ENCODE data around the gene AKAP13. TPM values are rescaled to one million over a fixed set of nuclear protein-coding genes. Genes with fewer than 3 reads are reported as not detected.

Gene AKAP13
- total RNA-seq, 1 experiment from 2014 or later, result 54.5 TPM

- DNase-seq (ENCODE audit: low spot score), result no peak
- Histone ChIP-seq H3K4me3 (ENCODE audit: low read depth, low read length, poor library complexity, severe bottlenecking) (no peak overlapping the region), H3K9me3 (ENCODE audit: low read depth, low read length, poor library complexity, severe bottlenecking) (no peaks in the 10 kb centered on the region), H3K36me3 (ENCODE audit: insufficient read depth, low read length, poor library complexity, severe bottlenecking) (peaks cover 32% of the 10 kb centered on the region), H3K27me3 (replicated peaks; ENCODE audit: insufficient read depth, low read depth, low read length, poor library complexity) (no peaks in the 10 kb centered on the region), H3K4me1 (ENCODE audit: insufficient read depth, low read length, poor library complexity, severe bottlenecking) (no peaks in the 10 kb centered on the region), H3K27ac (ENCODE audit: low read depth, low read length, poor library complexity, severe bottlenecking) (no peak overlapping the region)
- BruUV-seq (replicated peaks), result no TSS peak
- ChIA-PET POLR2A (ENCODE audit: low non-redundant PET) (no interaction called here), CTCF (no interaction called here)
- TF ChIP-seq CTCF (conservative IDR thresholded peaks at IDR 0.05; ENCODE audit: low read depth, low read length) (no peak), EZH2 (IDR thresholded peaks at IDR 0.05; ENCODE audit: borderline replicate concordance, low read depth, low read length, poor library complexity, severe bottlenecking) (no peak)
- intact Hi-C loops (cut with micrococcal nuclease; ENCODE audit: unreplicated experiment), result no loop called here
These were observed 367.8 kb downstream of the AKAP13 start for GRCh38 chr15:85748176-85748575.

- intact Hi-C loops (cut with micrococcal nuclease; ENCODE audit: unreplicated experiment), result no loop called here
- Histone ChIP-seq H3K27me3 (replicated peaks; ENCODE audit: insufficient read depth, low read depth, low read length, poor library complexity) (no peaks in the 10 kb centered on the region), H3K4me3 (ENCODE audit: low read depth, low read length, poor library complexity, severe bottlenecking) (no peak overlapping the region), H3K9me3 (ENCODE audit: low read depth, low read length, poor library complexity, severe bottlenecking) (no peaks in the 10 kb centered on the region), H3K27ac (ENCODE audit: low read depth, low read length, poor library complexity, severe bottlenecking) (no peak overlapping the region), H3K36me3 (ENCODE audit: insufficient read depth, low read length, poor library complexity, severe bottlenecking) (peaks cover 28% of the 10 kb centered on the region), H3K4me1 (ENCODE audit: insufficient read depth, low read length, poor library complexity, severe bottlenecking) (no peaks in the 10 kb centered on the region)
- no TSS peak for BruUV-seq (replicated peaks)
- no peak for DNase-seq (ENCODE audit: low spot score)
- CTCF ChIA-PET, result no interaction called here
- no peak for TF ChIP-seq CTCF (conservative IDR thresholded peaks at IDR 0.05; ENCODE audit: low read depth, low read length)
- TF ChIP-seq EZH2 (IDR thresholded peaks at IDR 0.05; ENCODE audit: borderline replicate concordance, low read depth, low read length, poor library complexity, severe bottlenecking), result no peak
- POLR2A ChIA-PET (ENCODE audit: low non-redundant PET), result no interaction called here
These were observed 368.3 kb downstream of the AKAP13 start for GRCh38 chr15:85748729-85749128.

- DNase-seq (ENCODE audit: low spot score), result no peak
- TF ChIP-seq CTCF (conservative IDR thresholded peaks at IDR 0.05; ENCODE audit: low read depth, low read length), result no peak
- TF ChIP-seq EZH2 (IDR thresholded peaks at IDR 0.05; ENCODE audit: borderline replicate concordance, low read depth, low read length, poor library complexity, severe bottlenecking), result no peak
- peaks cover 25% of the 10 kb centered on the region for H3K36me3 ChIP-seq (ENCODE audit: insufficient read depth, low read length, poor library complexity, severe bottlenecking)
- no peaks in the 10 kb centered on the region for H3K4me1 ChIP-seq (ENCODE audit: insufficient read depth, low read length, poor library complexity, severe bottlenecking)
- no peaks in the 10 kb centered on the region for H3K9me3 ChIP-seq (ENCODE audit: low read depth, low read length, poor library complexity, severe bottlenecking)
- intact Hi-C loops (cut with micrococcal nuclease; ENCODE audit: unreplicated experiment), result no loop called here
- no peak overlapping the region for H3K27ac ChIP-seq (ENCODE audit: low read depth, low read length, poor library complexity, severe bottlenecking)
- H3K27me3 ChIP-seq (replicated peaks; ENCODE audit: insufficient read depth, low read depth, low read length, poor library complexity), result no peaks in the 10 kb centered on the region
- H3K4me3 ChIP-seq (ENCODE audit: low read depth, low read length, poor library complexity, severe bottlenecking), result no peak overlapping the region
- ChIA-PET CTCF (no interaction called here), POLR2A (ENCODE audit: low non-redundant PET) (no interaction called here)
- no TSS peak for BruUV-seq (replicated peaks)
These were observed 369.1 kb downstream of the AKAP13 start for GRCh38 chr15:85749261-85750151.

All from A673 (cell line).